MM.1S (cell line): ENCODE measurements around the gene PRSS27.

Experiments used
- EZH2 ChIP-seq: fragments of 300-600 bp; sonication (generic); optimal IDR thresholded peaks from 2 replicates; pipeline ENCODE3; 2017; ENCODE audit warnings: low read depth, mild to moderate bottlenecking, antibody characterized with exemption, low read length, mixed read lengths
- EZH2phosphoT487 ChIP-seq: fragments of 300-600 bp; sonication (generic); IDR thresholded peaks from 2 replicates; pipeline ENCODE4 v1.6.1; 2018; ENCODE audit warnings: antibody characterized with exemption, low read length
- TF ChIP-seq, protein P1 (sequence below): fragments of 300-600 bp; sonication (generic); IDR thresholded peaks from 2 replicates; pipeline ENCODE4 v1.5.1; 2016; ENCODE audit warnings: antibody characterized with exemption, low read length, mixed read lengths

GRCh38 chr16:2712546-2712945 lies 7.5 kb downstream of the PRSS27 start:
- TF ChIP-seq, protein P1, sequence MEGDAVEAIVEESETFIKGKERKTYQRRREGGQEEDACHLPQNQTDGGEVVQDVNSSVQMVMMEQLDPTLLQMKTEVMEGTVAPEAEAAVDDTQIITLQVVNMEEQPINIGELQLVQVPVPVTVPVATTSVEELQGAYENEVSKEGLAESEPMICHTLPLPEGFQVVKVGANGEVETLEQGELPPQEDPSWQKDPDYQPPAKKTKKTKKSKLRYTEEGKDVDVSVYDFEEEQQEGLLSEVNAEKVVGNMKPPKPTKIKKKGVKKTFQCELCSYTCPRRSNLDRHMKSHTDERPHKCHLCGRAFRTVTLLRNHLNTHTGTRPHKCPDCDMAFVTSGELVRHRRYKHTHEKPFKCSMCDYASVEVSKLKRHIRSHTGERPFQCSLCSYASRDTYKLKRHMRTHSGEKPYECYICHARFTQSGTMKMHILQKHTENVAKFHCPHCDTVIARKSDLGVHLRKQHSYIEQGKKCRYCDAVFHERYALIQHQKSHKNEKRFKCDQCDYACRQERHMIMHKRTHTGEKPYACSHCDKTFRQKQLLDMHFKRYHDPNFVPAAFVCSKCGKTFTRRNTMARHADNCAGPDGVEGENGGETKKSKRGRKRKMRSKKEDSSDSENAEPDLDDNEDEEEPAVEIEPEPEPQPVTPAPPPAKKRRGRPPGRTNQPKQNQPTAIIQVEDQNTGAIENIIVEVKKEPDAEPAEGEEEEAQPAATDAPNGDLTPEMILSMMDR, result no peak
- TF ChIP-seq EZH2phosphoT487 (no peak), EZH2 (no peak)
